ENCODE results near the gene GPN2.
"Not testable (repeated sequence)": the region's sequence is repeated elsewhere in the genome, so short reads cannot be mapped to it uniquely, and the experiment has no call there.

GPN2 gene

GRCh38 chr1:26890467-26890796, 349 bp upstream of the GPN2 start:
- ATAC-seq (replicated peaks; ENCODE audit: extremely low read depth, poor library complexity, severe bottlenecking) (peak; percentile 26), DNase-seq (ENCODE audit: low spot score in 2 of 2) (no peak)
- Mint-ChIP-seq H3K4me3 (peak overlapping the region; percentile 96), H3K36me3 (ENCODE audit: insufficient read depth) (peaks cover 66% of the 10 kb centered on the region), H3K27me3 (no peaks in the 10 kb centered on the region), H3K9me3 (no peaks in the 10 kb centered on the region), H3K4me1 (peaks cover 25% of the 10 kb centered on the region), H3K27ac (ENCODE audit: low read depth) (peak overlapping the region; percentile 92)

DNA sequence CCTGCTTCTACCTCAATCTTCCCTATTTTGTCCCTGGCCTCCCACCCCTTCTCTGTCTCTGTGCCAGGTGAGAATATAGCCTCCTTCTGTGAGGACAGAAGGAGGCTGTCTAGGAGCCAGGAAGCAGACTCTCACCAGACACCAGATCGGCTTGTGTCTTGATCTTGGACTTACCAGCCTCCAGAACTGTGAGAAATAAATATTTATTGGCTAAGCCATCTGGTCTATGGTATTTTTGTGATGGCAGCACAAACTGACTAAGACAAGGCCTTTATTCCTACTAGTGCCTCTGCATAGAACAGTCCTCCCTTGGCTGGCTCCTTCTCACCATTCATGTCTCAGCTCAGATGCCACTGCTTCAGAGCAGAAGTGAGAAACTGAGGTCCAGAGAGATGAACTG, 1.9 kb downstream of the GPN2 start:
- ATAC-seq (replicated peaks; ENCODE audit: extremely low read depth, poor library complexity, severe bottlenecking) (no peak), DNase-seq (ENCODE audit: low spot score in 2 of 2) (no peak)
- Mint-ChIP-seq H3K36me3 (ENCODE audit: insufficient read depth) (peaks cover 74% of the 10 kb centered on the region), H3K4me1 (peaks cover 37% of the 10 kb centered on the region), H3K4me3 (peak overlapping the region; percentile 96), H3K9me3 (no peaks in the 10 kb centered on the region), H3K27ac (ENCODE audit: low read depth) (peak overlapping the region; percentile 92), H3K27me3 (no peaks in the 10 kb centered on the region)

GRCh38 chr1:26887125-26887524, 3.0 kb downstream of the GPN2 start:
- peaks cover 37% of the 10 kb centered on the region for H3K4me1 Mint-ChIP-seq
- peaks cover 72% of the 10 kb centered on the region for H3K36me3 Mint-ChIP-seq (ENCODE audit: insufficient read depth)
- DNase-seq (ENCODE audit: low spot score in 2 of 2) (no peak), ATAC-seq (replicated peaks; ENCODE audit: extremely low read depth, poor library complexity, severe bottlenecking) (no peak)
- H3K9me3 Mint-ChIP-seq: no peaks in the 10 kb centered on the region
- H3K4me3 Mint-ChIP-seq: no peak overlapping the region
- H3K27me3 Mint-ChIP-seq: no peaks in the 10 kb centered on the region
- H3K27ac Mint-ChIP-seq (ENCODE audit: low read depth): no peak overlapping the region

DNA sequence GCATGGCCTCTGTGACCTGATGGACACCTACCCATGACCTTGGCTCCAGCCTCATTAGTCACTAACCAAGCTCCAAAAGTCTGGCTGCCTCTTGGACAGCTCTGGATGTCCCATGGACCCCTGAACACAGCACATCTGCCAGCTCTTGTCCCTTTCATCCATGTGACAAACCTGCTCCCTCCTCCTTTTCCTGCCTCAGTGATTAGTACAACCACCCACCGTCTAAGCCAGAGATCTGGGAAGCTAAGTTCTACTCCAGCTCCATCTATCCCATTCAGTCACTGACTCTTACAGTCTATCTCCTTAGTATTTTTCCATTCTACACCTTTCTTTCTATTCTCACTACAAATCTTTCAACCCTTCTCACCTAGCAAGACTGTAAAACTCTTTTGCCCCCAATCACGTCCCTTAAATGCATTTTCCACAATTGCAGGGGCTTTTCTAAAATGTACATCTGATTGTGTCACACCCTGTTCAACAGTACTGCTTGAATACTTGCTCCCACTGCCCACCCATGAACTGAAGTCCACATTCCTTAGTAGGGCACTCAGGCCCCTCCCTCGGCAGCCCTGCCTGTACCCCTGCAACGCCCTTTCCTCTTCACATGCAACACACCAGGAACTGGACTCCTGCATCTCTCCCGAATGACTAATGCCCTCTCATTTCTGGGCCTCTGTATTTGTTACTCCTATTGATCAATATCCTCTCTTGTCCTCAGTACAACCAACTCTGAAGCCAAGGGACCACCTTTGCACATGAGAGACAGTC, 7.2 kb downstream of the GPN2 start:
- Mint-ChIP-seq H3K9me3 (no peaks in the 10 kb centered on the region), H3K27me3 (no peaks in the 10 kb centered on the region), H3K36me3 (ENCODE audit: insufficient read depth) (peaks cover 67% of the 10 kb centered on the region), H3K4me1 (peaks cover 16% of the 10 kb centered on the region), H3K27ac (ENCODE audit: low read depth) (no peak overlapping the region), H3K4me3 (no peak overlapping the region)
- no peak for ATAC-seq (replicated peaks; ENCODE audit: extremely low read depth, poor library complexity, severe bottlenecking)
- DNase-seq (ENCODE audit: low spot score in 2 of 2): no peak

DNA sequence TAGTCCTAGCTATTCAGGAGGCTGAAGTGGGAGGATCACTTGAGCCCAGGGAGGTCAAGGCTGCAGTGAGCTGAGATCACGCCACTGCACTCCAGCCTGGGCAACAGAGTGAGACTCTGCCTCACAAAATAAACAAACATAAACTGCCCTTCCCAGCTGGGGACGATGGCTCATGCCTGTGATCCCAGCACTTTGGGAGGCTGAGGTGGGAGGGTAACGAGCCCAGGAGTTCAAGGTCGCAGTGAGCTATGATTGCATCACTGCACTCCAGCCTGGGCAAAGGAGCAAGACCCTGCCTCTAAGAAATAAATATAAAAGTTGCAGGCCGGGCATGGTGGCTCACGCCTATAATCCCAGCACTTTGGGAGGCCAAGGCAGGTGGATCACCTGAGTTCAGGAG, 8.5 kb downstream of the GPN2 start:
- H3K27ac Mint-ChIP-seq (ENCODE audit: low read depth); H3K27me3 Mint-ChIP-seq; ATAC-seq (replicated peaks; ENCODE audit: extremely low read depth, poor library complexity, severe bottlenecking); H3K9me3 Mint-ChIP-seq; DNase-seq (ENCODE audit: low spot score in 2 of 2); H3K4me3 Mint-ChIP-seq: not testable (repeated sequence)
- Mint-ChIP-seq H3K4me1 (peaks cover 12% of the 10 kb centered on the region), H3K36me3 (ENCODE audit: insufficient read depth) (peaks cover 56% of the 10 kb centered on the region)

GRCh38 chr1:26879793-26880192, 10.3 kb downstream of the GPN2 start:
- Mint-ChIP-seq H3K27ac (ENCODE audit: low read depth) (no peak overlapping the region), H3K4me3 (no peak overlapping the region), H3K9me3 (no peaks in the 10 kb centered on the region), H3K4me1 (peaks cover 8% of the 10 kb centered on the region), H3K27me3 (no peaks in the 10 kb centered on the region), H3K36me3 (ENCODE audit: insufficient read depth) (peaks cover 43% of the 10 kb centered on the region)
- DNase-seq (ENCODE audit: low spot score in 2 of 2) (no peak), ATAC-seq (replicated peaks; ENCODE audit: extremely low read depth, poor library complexity, severe bottlenecking) (no peak)

DNA sequence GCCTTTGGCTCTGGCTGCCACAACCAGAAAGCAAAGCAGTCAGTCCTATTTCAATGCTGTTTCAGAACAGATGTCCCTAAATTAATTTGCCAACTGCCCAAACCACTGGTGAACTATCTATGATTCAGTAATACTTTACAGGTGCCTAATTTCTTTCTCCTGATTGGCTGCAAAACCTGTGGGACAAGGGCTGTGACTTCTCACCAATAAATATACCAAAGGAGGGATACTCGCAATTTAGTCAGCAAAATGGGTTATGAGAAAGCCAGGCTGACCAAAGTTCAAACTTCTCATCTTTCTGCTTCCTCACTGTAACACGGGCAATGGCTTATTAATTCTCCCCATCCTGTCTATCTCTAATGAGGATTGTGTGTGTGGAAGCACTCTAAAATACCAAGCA, 12.8 kb downstream of the GPN2 start:
- no peaks in the 10 kb centered on the region for H3K4me1 Mint-ChIP-seq
- H3K27me3 Mint-ChIP-seq: no peaks in the 10 kb centered on the region
- DNase-seq (ENCODE audit: low spot score in 2 of 2): no peak
- no peak overlapping the region for H3K4me3 Mint-ChIP-seq
- no peak for ATAC-seq (replicated peaks; ENCODE audit: extremely low read depth, poor library complexity, severe bottlenecking)
- H3K36me3 Mint-ChIP-seq (ENCODE audit: insufficient read depth): peaks cover 24% of the 10 kb centered on the region
- H3K9me3 Mint-ChIP-seq: no peaks in the 10 kb centered on the region
- no peak overlapping the region for H3K27ac Mint-ChIP-seq (ENCODE audit: low read depth)

DNA sequence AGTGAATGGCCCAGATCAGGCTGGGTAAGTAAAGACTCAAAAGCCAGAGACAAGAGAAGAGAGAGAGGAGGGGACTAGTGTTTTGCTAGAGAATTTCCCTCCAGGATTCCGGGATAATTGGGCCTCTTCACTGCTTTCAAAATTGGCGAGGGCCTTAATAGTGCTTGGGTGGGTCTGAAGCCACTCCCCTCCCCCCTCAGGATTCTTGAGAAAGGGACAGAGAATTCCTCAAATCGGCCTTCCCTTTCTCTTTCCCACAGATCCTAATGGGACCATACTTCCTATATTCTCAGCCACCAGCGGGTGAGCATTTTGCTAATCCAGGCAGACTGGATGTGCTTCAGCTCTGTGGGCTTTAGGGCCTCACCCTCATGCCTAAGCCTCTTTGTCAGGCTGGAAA, 15.2 kb downstream of the GPN2 start:
- DNase-seq (ENCODE audit: low spot score in 2 of 2) (no peak), ATAC-seq (replicated peaks; ENCODE audit: extremely low read depth, poor library complexity, severe bottlenecking) (no peak)
- Mint-ChIP-seq H3K27me3 (no peaks in the 10 kb centered on the region), H3K4me1 (no peaks in the 10 kb centered on the region), H3K36me3 (ENCODE audit: insufficient read depth) (peaks cover 8% of the 10 kb centered on the region), H3K4me3 (no peak overlapping the region), H3K27ac (ENCODE audit: low read depth) (no peak overlapping the region), H3K9me3 (no peaks in the 10 kb centered on the region)

DNA sequence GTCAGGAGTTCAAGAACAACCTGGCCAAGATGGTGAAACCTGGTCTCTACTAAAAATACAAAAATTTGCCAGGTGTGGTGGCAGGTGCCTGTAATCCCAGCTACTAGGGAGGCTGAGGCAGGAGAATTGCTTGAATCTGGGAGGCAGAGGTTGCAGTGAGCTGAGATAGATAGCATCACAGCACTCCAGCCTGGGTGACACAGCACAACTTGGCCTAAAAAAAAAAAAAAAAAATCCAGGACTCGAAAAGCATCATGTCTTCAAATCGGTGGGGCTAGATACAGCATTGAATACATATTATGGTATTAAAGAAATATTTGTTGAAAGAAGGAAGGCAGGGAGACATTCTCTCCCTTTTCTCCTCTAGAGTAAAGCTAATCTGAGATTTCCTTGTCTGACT, 17.0 kb downstream of the GPN2 start:
- not testable (repeated sequence) for H3K4me3 Mint-ChIP-seq; H3K27me3 Mint-ChIP-seq; ATAC-seq (replicated peaks; ENCODE audit: extremely low read depth, poor library complexity, severe bottlenecking); H3K27ac Mint-ChIP-seq (ENCODE audit: low read depth); DNase-seq (ENCODE audit: low spot score in 2 of 2); H3K9me3 Mint-ChIP-seq; H3K4me1 Mint-ChIP-seq; H3K36me3 Mint-ChIP-seq (ENCODE audit: insufficient read depth)

DNA sequence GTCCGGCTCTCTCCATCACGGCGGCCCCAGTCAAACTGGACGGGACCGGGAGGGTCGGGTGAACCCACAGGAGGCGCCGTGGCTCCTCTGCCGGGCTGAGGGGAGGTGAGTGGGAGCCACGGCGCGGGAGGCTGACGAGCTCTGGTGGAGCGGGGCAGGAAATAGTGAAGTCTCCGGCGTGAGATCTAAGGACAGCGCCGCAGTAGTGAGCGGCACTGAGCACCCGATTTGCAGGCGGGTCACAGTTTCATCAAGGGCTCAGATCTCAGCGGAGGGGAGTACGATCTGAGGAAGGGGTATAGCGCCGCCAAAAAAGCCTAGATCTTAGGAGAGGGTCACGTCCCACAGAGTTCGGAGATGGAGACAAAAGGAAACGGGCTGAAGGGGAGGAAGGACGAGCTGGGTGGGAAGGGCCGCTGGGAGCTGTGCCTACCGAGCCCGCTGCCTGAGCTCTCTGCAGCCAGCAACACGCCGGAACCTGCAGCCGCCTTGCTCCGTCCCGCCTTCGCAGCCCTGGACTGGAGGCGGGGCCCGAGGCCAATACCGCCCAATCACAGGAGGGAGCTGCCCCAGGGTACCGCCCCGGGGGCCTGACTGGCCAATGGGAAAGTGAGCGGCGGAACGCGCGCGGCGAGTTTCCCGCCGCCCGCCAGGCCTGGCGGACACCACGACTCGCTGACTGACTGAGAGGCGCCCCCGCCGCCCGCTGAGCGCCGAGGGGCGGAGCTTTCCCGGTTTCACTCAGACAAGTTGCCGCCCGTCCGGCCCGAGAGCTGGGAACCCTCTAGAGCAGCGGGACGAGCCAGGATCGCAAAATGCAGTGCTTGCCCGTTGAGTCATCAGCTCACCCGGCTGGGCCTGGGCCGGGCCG, 25.2 kb downstream of the GPN2 start:
- peaks cover 25% of the 10 kb centered on the region for H3K4me1 Mint-ChIP-seq
- peaks cover 10% of the 10 kb centered on the region for H3K36me3 Mint-ChIP-seq (ENCODE audit: insufficient read depth)
- H3K27ac Mint-ChIP-seq (ENCODE audit: low read depth): peak overlapping the region; percentile 80
- no peaks in the 10 kb centered on the region for H3K27me3 Mint-ChIP-seq
- ATAC-seq (replicated peaks; ENCODE audit: extremely low read depth, poor library complexity, severe bottlenecking): peak; percentile 97
- peak; percentile 87 to 91 for DNase-seq (ENCODE audit: low spot score in 2 of 2)
- H3K9me3 Mint-ChIP-seq: no peaks in the 10 kb centered on the region
- peak overlapping the region; percentile 89 for H3K4me3 Mint-ChIP-seq

GRCh38 chr1:26863685-26864077, 26.4 kb downstream of the GPN2 start:
- H3K4me1 Mint-ChIP-seq: peaks cover 25% of the 10 kb centered on the region
- H3K27ac Mint-ChIP-seq (ENCODE audit: low read depth): no peak overlapping the region
- peak overlapping the region; percentile 89 for H3K4me3 Mint-ChIP-seq
- ATAC-seq (replicated peaks; ENCODE audit: extremely low read depth, poor library complexity, severe bottlenecking) (no peak), DNase-seq (ENCODE audit: low spot score in 2 of 2) (no peak)
- H3K36me3 Mint-ChIP-seq (ENCODE audit: insufficient read depth): peaks cover 14% of the 10 kb centered on the region
- no peaks in the 10 kb centered on the region for H3K9me3 Mint-ChIP-seq
- no peaks in the 10 kb centered on the region for H3K27me3 Mint-ChIP-seq

DNA sequence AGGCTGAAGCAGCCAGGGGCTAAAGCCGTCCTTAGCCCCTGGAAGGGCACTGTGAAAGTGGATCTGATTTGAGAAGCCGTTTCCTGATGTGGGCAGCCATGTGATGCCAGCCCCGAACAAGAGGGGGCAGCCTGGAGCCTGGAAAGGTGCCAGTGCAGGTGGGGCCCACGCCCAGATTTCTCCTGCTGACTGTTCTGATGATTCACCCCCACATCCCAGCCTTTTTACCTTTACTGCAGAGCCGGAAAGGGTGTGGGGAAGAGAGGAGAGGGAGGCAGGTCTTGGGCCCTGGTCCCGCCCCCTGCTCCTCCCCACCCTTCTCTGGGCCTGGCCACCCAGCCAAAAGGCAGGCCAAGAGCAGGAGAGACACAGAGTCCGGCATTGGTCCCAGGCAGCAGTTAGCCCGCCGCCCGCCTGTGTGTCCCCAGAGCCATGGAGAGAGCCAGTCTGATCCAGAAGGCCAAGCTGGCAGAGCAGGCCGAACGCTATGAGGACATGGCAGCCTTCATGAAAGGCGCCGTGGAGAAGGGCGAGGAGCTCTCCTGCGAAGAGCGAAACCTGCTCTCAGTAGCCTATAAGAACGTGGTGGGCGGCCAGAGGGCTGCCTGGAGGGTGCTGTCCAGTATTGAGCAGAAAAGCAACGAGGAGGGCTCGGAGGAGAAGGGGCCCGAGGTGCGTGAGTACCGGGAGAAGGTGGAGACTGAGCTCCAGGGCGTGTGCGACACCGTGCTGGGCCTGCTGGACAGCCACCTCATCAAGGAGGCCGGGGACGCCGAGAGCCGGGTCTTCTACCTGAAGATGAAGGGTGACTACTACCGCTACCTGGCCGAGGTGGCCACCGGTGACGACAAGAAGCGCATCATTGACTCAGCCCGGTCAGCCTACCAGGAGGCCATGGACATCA, 27.1 kb downstream of the GPN2 start, which contains the start of gene SFN:
TSS of gene SFN (plus strand) at position 369 of the 904 bp plus-strand sequence. CDS start at position 433, 64 bp downstream.
- H3K36me3 Mint-ChIP-seq (ENCODE audit: insufficient read depth): peaks cover 12% of the 10 kb centered on the region
- peak within 1 kb of the TSS; percentile 89 for H3K4me3 Mint-ChIP-seq
- peaks cover 25% of the 10 kb centered on the region for H3K4me1 Mint-ChIP-seq
- H3K27ac Mint-ChIP-seq (ENCODE audit: low read depth): peak within 1 kb of the TSS; percentile 80
- no peaks in the 10 kb centered on the region for H3K9me3 Mint-ChIP-seq
- no peak for ATAC-seq (replicated peaks; ENCODE audit: extremely low read depth, poor library complexity, severe bottlenecking)
- H3K27me3 Mint-ChIP-seq: no peaks in the 10 kb centered on the region
- DNase-seq (ENCODE audit: low spot score in 2 of 2): no peak

All from central memory CD8-positive, alpha-beta T cell (primary cell).